HEK293T (cell line): ENCODE results near the gene RBFA.

Experiments used
- CTCF ChIA-PET: fragments of 350-600 bp; formaldehyde crosslinking; extraction: SDS; loops from one replicate; lab custom pipeline; 2021; ENCODE audit warnings: antibody characterized with exemption, inconsistent platforms; lab: Yijun Ruan, JAX
- POLR2A ChIA-PET: fragments of 350-600 bp; formaldehyde crosslinking; extraction: SDS; loops from one replicate; lab custom pipeline; 2020; ENCODE audit warnings: antibody characterized with exemption, inconsistent platforms; lab: Yijun Ruan, JAX
- DNase-seq: peaks from one replicate; pipeline ENCODE4 v3.0.0; 2012; ENCODE audit warnings: mixed read lengths; ENCODE audit errors: extremely low spot score
- ARNT ChIP-seq: fragments of 450-650 bp; IDR thresholded peaks from 2 replicates; pipeline ENCODE4 v1.6.1; 2017; ENCODE audit warnings: mild to moderate bottlenecking
- BHLHE40 ChIP-seq: fragments of 450-650 bp; IDR thresholded peaks from 2 replicates; pipeline ENCODE4 v1.6.1; 2016; ENCODE audit warnings: mild to moderate bottlenecking, moderate library complexity, borderline replicate concordance
- CTBP1 ChIP-seq: fragments of 450-650 bp; IDR thresholded peaks from 2 replicates; pipeline ENCODE4 v1.6.1; 2016; ENCODE audit warnings: borderline replicate concordance
- ELF4 ChIP-seq: fragments of 450-650 bp; IDR thresholded peaks from 2 replicates; pipeline ENCODE4 v1.6.1; 2017; ENCODE audit warnings: antibody characterized with exemption
- FOXA1 ChIP-seq: fragments of 450-650 bp; IDR thresholded peaks from 2 replicates; pipeline ENCODE4 v1.6.1; 2016; ENCODE audit warnings: mild to moderate bottlenecking
- FOXK2 ChIP-seq: fragments of 450-650 bp; IDR thresholded peaks from 2 replicates; pipeline ENCODE4 v1.6.1; 2016; ENCODE audit warnings: mild to moderate bottlenecking
- FOXM1 ChIP-seq: fragments of 450-650 bp; IDR thresholded peaks from 2 replicates; pipeline ENCODE4 v1.6.1; 2017; ENCODE audit warnings: mild to moderate bottlenecking, borderline replicate concordance
- HDGF ChIP-seq: fragments of 450-650 bp; IDR thresholded peaks from 2 replicates; pipeline ENCODE4 v1.6.1; 2017; ENCODE audit warnings: antibody characterized with exemption, borderline replicate concordance
- L3MBTL2 ChIP-seq: fragments of 450-650 bp; conservative IDR thresholded peaks from 2 replicates; pipeline ENCODE4 v1.6.1; 2016; ENCODE audit warnings: mild to moderate bottlenecking
- LEF1 ChIP-seq: fragments of 450-650 bp; IDR thresholded peaks from 2 replicates; pipeline ENCODE4 v1.6.1; 2017; ENCODE audit warnings: mild to moderate bottlenecking, borderline replicate concordance
- NFRKB ChIP-seq: fragments of 450-650 bp; IDR thresholded peaks from 2 replicates; pipeline ENCODE4 v1.6.1; 2016; ENCODE audit warnings: mild to moderate bottlenecking, moderate library complexity
- PKNOX1 ChIP-seq: fragments of 450-650 bp; IDR thresholded peaks from 2 replicates; pipeline ENCODE4 v1.6.1; 2016
- SP1 ChIP-seq: fragments of 450-650 bp; IDR thresholded peaks from 2 replicates; pipeline ENCODE4 v1.6.1; 2017
- SUZ12 ChIP-seq: fragments of 450-650 bp; IDR thresholded peaks from 2 replicates; pipeline ENCODE4 v1.6.1; 2016; ENCODE audit warnings: mild to moderate bottlenecking
- TARDBP ChIP-seq: fragments of 450-650 bp; IDR thresholded peaks from 2 replicates; pipeline ENCODE4 v1.6.1; 2016
- ZNF384 ChIP-seq: fragments of 450-650 bp; IDR thresholded peaks from 2 replicates; pipeline ENCODE4 v1.6.1; 2016

RBFA gene

GRCh38 chr18:80068571-80069272 lies 34.5 kb downstream of the RBFA start:
- POLR2A ChIA-PET, result no interaction called here
- CTCF ChIA-PET, result no interaction called here
- DNase-seq, result no peak
- no peak for TF ChIP-seq HDGF
- TF ChIP-seq TARDBP, result no peak
- no peak for TF ChIP-seq SUZ12
- no peak for TF ChIP-seq FOXM1
- TF ChIP-seq ELF4, result no peak
- no peak for TF ChIP-seq NFRKB
- TF ChIP-seq L3MBTL2, result no peak
- no peak for TF ChIP-seq PKNOX1
- TF ChIP-seq FOXK2, result no peak
- no peak for TF ChIP-seq LEF1
- TF ChIP-seq FOXA1, result no peak
- no peak for TF ChIP-seq BHLHE40
- TF ChIP-seq ARNT, result no peak
- no peak for TF ChIP-seq CTBP1
- no peak for TF ChIP-seq SP1
- TF ChIP-seq ZNF384, result no peak

- POLR2A ChIA-PET, result no interaction called here
- TF ChIP-seq BHLHE40, result no peak
- TF ChIP-seq ARNT, result no peak
- no peak for TF ChIP-seq TARDBP
- TF ChIP-seq LEF1, result no peak
- no peak for TF ChIP-seq HDGF
- DNase-seq, result no peak
- CTCF ChIA-PET, result no interaction called here
Measured at GRCh38 chr18:80070825-80071224, 36.6 kb downstream of the RBFA start.

GRCh38 chr18:80074183-80074582 lies 39.9 kb downstream of the RBFA start:
- no peak for DNase-seq
- TF ChIP-seq NFRKB (no peak), PKNOX1 (no peak), FOXK2 (no peak), ARNT (no peak), L3MBTL2 (no peak), ELF4 (no peak), BHLHE40 (no peak), LEF1 (no peak), HDGF (no peak), SUZ12 (no peak), SP1 (no peak), FOXM1 (no peak), TARDBP (no peak), CTBP1 (no peak), FOXA1 (no peak), ZNF384 (no peak)
- CTCF ChIA-PET, result no interaction called here
- POLR2A ChIA-PET, result no interaction called here

- ChIA-PET POLR2A (no interaction called here), CTCF (no interaction called here)
- TF ChIP-seq TARDBP (no peak), SUZ12 (no peak), FOXM1 (no peak), L3MBTL2 (no peak), FOXK2 (no peak), ARNT (no peak), CTBP1 (no peak), FOXA1 (no peak), BHLHE40 (no peak), SP1 (no peak), ELF4 (no peak)
- DNase-seq, result no peak
Measured at GRCh38 chr18:80074697-80075096, 40.5 kb downstream of the RBFA start.

- TF ChIP-seq BHLHE40 (no peak), CTBP1 (no peak)
- ChIA-PET POLR2A (no interaction called here), CTCF (no interaction called here)
- DNase-seq, result no peak
Measured at GRCh38 chr18:80075940-80076339, 41.7 kb downstream of the RBFA start.

GRCh38 chr18:80076379-80076778 lies 42.1 kb downstream of the RBFA start:
- CTCF ChIA-PET, result no interaction called here
- POLR2A ChIA-PET, result no interaction called here

More at GRCh38 chr18:80076379-80076778, 42.1 kb downstream of the RBFA start:
- TF ChIP-seq HDGF, result no peak
- TF ChIP-seq FOXM1, result no peak
- TF ChIP-seq ZNF384, result no peak
- TF ChIP-seq CTBP1, result no peak
- TF ChIP-seq SUZ12, result no peak
- TF ChIP-seq ARNT, result no peak
- no peak for TF ChIP-seq TARDBP
- no peak for TF ChIP-seq BHLHE40
- no peak for TF ChIP-seq NFRKB
- TF ChIP-seq SP1, result no peak
- no peak for TF ChIP-seq LEF1
- no peak for TF ChIP-seq FOXA1
- TF ChIP-seq ELF4, result no peak
- no peak for TF ChIP-seq PKNOX1
- TF ChIP-seq FOXK2, result no peak
- TF ChIP-seq L3MBTL2, result no peak
- no peak for DNase-seq
